H1 (cell line): ENCODE data around the gene UBE4B. TPM values are rescaled to one million over a fixed set of nuclear protein-coding genes. Genes with fewer than 3 reads are reported as not detected.

Experiments
- CTCF ChIA-PET: fragments of 300-600 bp; sonication (Branson Sonifier 250); formaldehyde crosslinking; loops from one replicate; lab custom pipeline; 2021; ENCODE audit not compliant: partially characterized antibody; lab: Charles Lee
- POLR2A ChIA-PET: fragments of 300-600 bp; sonication (Branson Sonifier 250); formaldehyde crosslinking; loops from one replicate; lab custom pipeline; 2021; ENCODE audit warnings: inconsistent platforms; ENCODE audit not compliant: partially characterized antibody; lab: Charles Lee
- DNase-seq, 2 experiments: peaks; one replicate each; pipeline versions ENCODE4 v3.0.0 to v3.0.0-alpha.2; 2010 to 2022; ENCODE audit warnings: low spot score in 2 of 2, low read depth in 1 of 2, mixed read lengths in 1 of 2
- FAIRE-seq: peaks from 2 replicates; lab custom pipeline; 2011; peaks lifted over from hg19 to GRCh38; lab: Jason Lieb, UNC
- H2AFZ ChIP-seq: 2 replicates; pipeline ENCODE4 v1.8.1; 2012; ENCODE audit warnings: low read length, inconsistent platforms
- H2AK5ac ChIP-seq: 2 replicates; pipeline ENCODE4 v1.6.1; 2013; ENCODE audit warnings: low read depth, low read length
- H2BK120ac ChIP-seq: replicated peaks from 2 replicates; pipeline ENCODE3; 2013; ENCODE audit warnings: low read depth, low read length, inconsistent platforms
- H2BK12ac ChIP-seq: 2 replicates; pipeline ENCODE4 v1.6.1; 2013; ENCODE audit warnings: low read depth, low read length
- H2BK15ac ChIP-seq: 2 replicates; pipeline ENCODE4 v1.6.1; 2013; ENCODE audit warnings: low read length
- H2BK20ac ChIP-seq: 2 replicates; pipeline ENCODE4 v1.6.1; 2013; ENCODE audit warnings: low read length
- H2BK5ac ChIP-seq: 2 replicates; pipeline ENCODE4 v1.6.1; 2013; ENCODE audit warnings: low read depth, low read length
- H3K14ac ChIP-seq: 2 replicates; pipeline ENCODE4 v1.6.1; 2013; ENCODE audit warnings: inconsistent platforms; ENCODE audit not compliant: insufficient read length
- H3K18ac ChIP-seq: 2 replicates; pipeline ENCODE4 v1.6.1; 2013; ENCODE audit warnings: low read length; ENCODE audit errors: extremely low read depth
- H3K23ac ChIP-seq: 2 replicates; pipeline ENCODE4 v1.6.1; 2013; ENCODE audit warnings: inconsistent platforms; ENCODE audit not compliant: insufficient read length
- H3K23me2 ChIP-seq: 2 replicates; pipeline ENCODE4 v1.6.1; 2013; ENCODE audit warnings: low read depth, low read length
- H3K27ac ChIP-seq: 2 replicates; pipeline ENCODE4 v1.6.1; 2011; ENCODE audit warnings: low read depth, low read length, inconsistent platforms
- H3K27me3 ChIP-seq, 4 experiments: replicated peaks in 1 of 4; 1 replicate in 1 of 4; 2 replicates in 3 of 4; pipeline versions ENCODE4 v1.6.1 to v1.8.1; 2011 to 2013; ENCODE audit warnings: low read length in 3 of 4, mild to moderate bottlenecking in 3 of 4, inconsistent platforms in 2 of 4, mixed read lengths in 2 of 4, moderate library complexity in 1 of 4; ENCODE audit not compliant: control insufficient read depth in 3 of 4, insufficient read depth in 3 of 4; ENCODE audit errors: extremely low read depth in 1 of 4
- H3K36me3 ChIP-seq, 4 experiments: 2 replicates each; pipeline versions ENCODE4 v1.6.1 to v1.8.1; 2011 to 2013; ENCODE audit warnings: mild to moderate bottlenecking in 4 of 4, low read length in 3 of 4, moderate library complexity in 2 of 4, control low read depth in 1 of 4, inconsistent platforms in 1 of 4; ENCODE audit not compliant: insufficient read depth in 4 of 4, control insufficient read depth in 2 of 4
- H3K4ac ChIP-seq: replicated peaks from 2 replicates; pipeline ENCODE3; 2013; ENCODE audit warnings: low read length, low read depth, mixed read lengths, inconsistent platforms; ENCODE audit not compliant: insufficient read length
- H3K4me1 ChIP-seq, 4 experiments: replicated peaks in 1 of 4; 1 replicate in 1 of 4; 2 replicates in 3 of 4; pipeline versions ENCODE4 v1.6.1 to v1.8.1; 2011 to 2013; ENCODE audit warnings: low read length in 3 of 4, inconsistent platforms in 2 of 4, mixed read lengths in 1 of 4; ENCODE audit not compliant: insufficient read depth in 4 of 4, control insufficient read depth in 3 of 4
- H3K4me2 ChIP-seq, 2 experiments: 2 replicates each; pipeline versions ENCODE4 v1.6.1 to v1.8.1; 2011 to 2013; ENCODE audit warnings: low read depth in 2 of 2, low read length in 2 of 2, control low read depth in 1 of 2, inconsistent platforms in 1 of 2, mild to moderate bottlenecking in 1 of 2; ENCODE audit not compliant: insufficient read depth in 1 of 2
- H3K4me3 ChIP-seq, 4 experiments: fragments of 200-600, 300-600 bp in 1 of 4; sonication (generic), shearing (Covaris generic), sonication (Bioruptor Twin) in 1 of 4; 2 replicates each; pipeline versions ENCODE4 v1.5.1 to v1.8.1; 2011 to 2016; ENCODE audit warnings: low read length in 4 of 4, low read depth in 3 of 4, control low read depth in 2 of 4, inconsistent platforms in 2 of 4, mild to moderate bottlenecking in 2 of 4, mixed read lengths in 1 of 4, moderate library complexity in 1 of 4; ENCODE audit not compliant: insufficient read depth in 2 of 4; ENCODE audit errors: extremely low read depth in 1 of 4
- H3K56ac ChIP-seq: replicated peaks from 2 replicates; pipeline ENCODE3; 2013; ENCODE audit warnings: low read depth, mild to moderate bottlenecking, mixed read lengths, low read length, inconsistent platforms; ENCODE audit not compliant: insufficient read length
- H3K79me1 ChIP-seq: 2 replicates; pipeline ENCODE4 v1.6.1; 2013; ENCODE audit warnings: low read depth, low read length, control low read depth
- H3K79me2 ChIP-seq, 2 experiments: 2 replicates each; pipeline versions ENCODE4 v1.6.1 to v1.8.1; 2012 to 2013; ENCODE audit warnings: low read length in 2 of 2, mild to moderate bottlenecking in 2 of 2, inconsistent platforms in 1 of 2; ENCODE audit not compliant: insufficient read depth in 2 of 2, control insufficient read depth in 1 of 2
- H3K9ac ChIP-seq, 4 experiments: replicated peaks in 1 of 4; 1 replicate in 1 of 4; 2 replicates in 3 of 4; pipeline versions ENCODE4 v1.6.1 to v1.8.1; 2011 to 2013; ENCODE audit warnings: low read depth in 3 of 4, low read length in 3 of 4, control low read depth in 2 of 4, mild to moderate bottlenecking in 2 of 4, moderate library complexity in 2 of 4, inconsistent platforms in 1 of 4; ENCODE audit errors: extremely low read depth in 1 of 4
- H3K9me3 ChIP-seq, 2 experiments: 2 replicates each; pipeline versions ENCODE4 v1.6.1 to v1.8.1; 2012 to 2013; ENCODE audit warnings: mild to moderate bottlenecking in 2 of 2, moderate library complexity in 2 of 2, control low read depth in 1 of 2, inconsistent platforms in 1 of 2, low read depth in 1 of 2, low read length in 1 of 2, mixed read lengths in 1 of 2; ENCODE audit not compliant: insufficient read depth in 2 of 2
- H4K20me1 ChIP-seq, 2 experiments: replicated peaks in 1 of 2; 2 replicates each; pipeline versions ENCODE3 to v1.8.1; 2011 to 2013; ENCODE audit warnings: inconsistent platforms in 2 of 2, low read length in 2 of 2, mild to moderate bottlenecking in 1 of 2; ENCODE audit not compliant: insufficient read depth in 2 of 2, control insufficient read depth in 1 of 2
- H4K5ac ChIP-seq: 2 replicates; pipeline ENCODE4 v1.6.1; 2013; ENCODE audit warnings: low read length, low read depth, mixed read lengths, inconsistent platforms; ENCODE audit not compliant: insufficient read length
- H4K8ac ChIP-seq: 2 replicates; pipeline ENCODE4 v1.8.0; 2013; ENCODE audit warnings: mild to moderate bottlenecking, moderate library complexity, low read length, inconsistent platforms; ENCODE audit not compliant: insufficient read depth; ENCODE audit errors: extremely low read depth
- H4K91ac ChIP-seq: replicated peaks from 2 replicates; pipeline ENCODE3; 2013; ENCODE audit warnings: low read length, mixed read lengths, inconsistent platforms; ENCODE audit not compliant: insufficient read length
- ASH2L ChIP-seq: fragments of 200-600, 300-600 bp; sonication (generic); IDR thresholded peaks from one replicate; pipeline ENCODE4 v1.7.1; 2017; ENCODE audit warnings: low read length
- BRCA1 ChIP-seq: IDR thresholded peaks from 2 replicates; pipeline ENCODE4 v1.6.1; 2012; ENCODE audit warnings: low read depth, low read length, improper control_type of control experiment
- CBX8 ChIP-seq: fragments of 300-800, 300-1000 bp; sonication (generic); IDR thresholded peaks from 2 replicates; pipeline ENCODE4 v1.7.1; 2016; ENCODE audit warnings: low read depth, low read length, borderline replicate concordance
- CHD1 ChIP-seq: IDR thresholded peaks from 2 replicates; pipeline ENCODE4 v1.6.1; 2012; ENCODE audit warnings: low read depth, low read length, improper control_type of control experiment
- CTBP2 ChIP-seq: IDR thresholded peaks from 2 replicates; pipeline ENCODE4 v1.7.0; 2011; ENCODE audit warnings: borderline replicate concordance, mild to moderate bottlenecking, moderate library complexity, mixed read lengths, low read length; ENCODE audit not compliant: insufficient read depth, insufficient read length
- GABPA ChIP-seq: IDR thresholded peaks from 2 replicates; pipeline ENCODE4 v1.6.1; 2011; ENCODE audit warnings: mild to moderate bottlenecking, low read length, moderate library complexity, borderline replicate concordance; ENCODE audit not compliant: insufficient read depth
- KDM4A ChIP-seq: IDR thresholded peaks from one replicate; pipeline ENCODE4 v1.7.1; 2012; ENCODE audit warnings: low read depth, mild to moderate bottlenecking, moderate library complexity, low read length, inconsistent platforms; ENCODE audit not compliant: severe bottlenecking
- KDM5A ChIP-seq: fragments of 200-600 bp; IDR thresholded peaks from 2 replicates; pipeline ENCODE4 v1.7.1; 2012; ENCODE audit warnings: mild to moderate bottlenecking, low read length, inconsistent platforms, mixed read lengths
- MAFK ChIP-seq: IDR thresholded peaks from 2 replicates; pipeline ENCODE4 v1.6.1; 2012; ENCODE audit warnings: low read depth, mild to moderate bottlenecking, improper control_type of control experiment, low read length
- POU5F1 ChIP-seq: IDR thresholded peaks from 2 replicates; pipeline ENCODE4 v1.6.1; 2011; ENCODE audit warnings: low read depth, mild to moderate bottlenecking, low read length, moderate library complexity
- RNF2 ChIP-seq: fragments of 200-900, 300-1000 bp; sonication (generic); IDR thresholded peaks from 2 replicates; pipeline ENCODE4 v1.7.1; 2016; ENCODE audit warnings: borderline replicate concordance, low read depth, mild to moderate bottlenecking, antibody characterized with exemption, low read length; ENCODE audit not compliant: poor library complexity, severe bottlenecking; ENCODE audit errors: missing control alignments
- SAP30 ChIP-seq: fragments of 300-600 bp; sonication (generic); IDR thresholded peaks from 2 replicates; pipeline ENCODE4 v1.7.1; 2012; ENCODE audit warnings: low read length, moderate library complexity, mild to moderate bottlenecking, inconsistent platforms; ENCODE audit not compliant: insufficient read depth, insufficient replicate concordance
- SIRT6 ChIP-seq: IDR thresholded peaks from one replicate; pipeline ENCODE4 v1.7.1; 2012; ENCODE audit warnings: low read length, inconsistent platforms
- SP4 ChIP-seq: IDR thresholded peaks from 2 replicates; pipeline ENCODE4 v1.6.1; 2012; ENCODE audit warnings: low read length, inconsistent platforms
- WGBS, 2 experiments: shearing (Covaris generic) in 1 of 2; methylation state at CpG; one replicate each; pipeline versions ENCODE4 v1.1.6 to v1.1.7; 2013 to 2015; ENCODE audit warnings: low lambda C conversion rate in 2 of 2, mixed read lengths in 2 of 2, inconsistent platforms in 1 of 2, low coverage in 1 of 2, missing lambda C conversion rate in 1 of 2; ENCODE audit not compliant: insufficient replicate concordance in 2 of 2, insufficient coverage in 1 of 2, insufficient read length in 1 of 2; ENCODE audit errors: extremely low coverage in 1 of 2, missing lambda C conversion rate in 1 of 2; 5-methylcytosine and 5-hydroxymethylcytosine counted together
- polyA plus RNA-seq, 7 experiments: library from polyadenylated mRNA; depleted of rRNA in 3 of 7; stranded (reverse) in 5 of 7; unstranded in 2 of 7; fragments of >200 nt in 5 of 7; fragments of 200-250 nt in 2 of 7; gene quantifications; 1 replicate in 5 of 7; 2 replicates in 1 of 7; 4 replicates in 1 of 7; pipeline versions ENCODE4 v1.2.1 to v1.2.3, GENCODE V29; 2011 to 2013; ENCODE audit warnings: missing spikeins in 2 of 7, mixed read lengths in 2 of 7
- total RNA-seq: library from RNA; stranded (reverse); fragmentation: NEBNext Ultra II Directional; extraction: Animal tissue kit (Norgen Biotek cat#: 25700); gene quantifications from 2 replicates; pipeline ENCODE4 v1.2.1, GENCODE V29; 2021

Gene UBE4B
- total and polyA plus RNA-seq, 2 of the 8 experiments (the other 6 are each of a cell fraction or from before 2014, with no cell fraction given) = 24.5 to 90.1 TPM

- Histone ChIP-seq H3K79me2 (peaks cover 31 to 62% of the 10 kb centered on the region in 2 experiments), H2BK20ac (no peak overlapping the region), H4K8ac (no peak overlapping the region), H3K4me1 (peaks cover 0 to 4% (median 2%) of the 10 kb centered on the region in 4 experiments; a peak in 4 of 7 replicates), H3K79me1 (peaks cover 2% of the 10 kb centered on the region; the same call in 1 of the 2 replicates), H4K5ac (no peak overlapping the region), H3K27me3 (no peaks in the 10 kb centered on the region), H3K4me2 (peak overlapping the region; percentile 78 to 99), H3K56ac (no peak overlapping the region), H3K4me3 (peak overlapping the region in 3 of 4 experiments; percentile 79 to 94 (median 93); a peak in 5 of 8 replicates), H2AK5ac (no peak overlapping the region), H2BK12ac (no peak overlapping the region), H4K91ac (no peak overlapping the region), H4K20me1 (peaks cover 7 to 16% of the 10 kb centered on the region in 2 experiments), H2BK15ac (no peak overlapping the region), H3K23ac (no peak overlapping the region), H3K4ac (no peak overlapping the region), H3K9me3 (no peaks in the 10 kb centered on the region), H2AFZ (no peak overlapping the region), H3K9ac (no peak overlapping the region), H3K23me2 (peaks cover 15% of the 10 kb centered on the region), H3K36me3 (no peaks in the 10 kb centered on the region), H2BK120ac (no peak overlapping the region), H3K14ac (no peak overlapping the region), H2BK5ac (no peak overlapping the region), H3K27ac (no peak overlapping the region), H3K18ac (no peak overlapping the region)
- FAIRE-seq = no peak
- WGBS, 2 experiments = 70% methylated on average over 1 of the region's 1 CpG; no CpG with 5 or more reads in 1 of the 2 experiments
- CTCF ChIA-PET = interaction anchor here (0.7 to 1.0 kb wide), 2 partner anchors 60 to 105 kb away, joined by 3 read pairs; no protein-coding TSS in a partner anchor
- POLR2A ChIA-PET = interaction anchor here (1.0 kb wide), 1 partner anchor 12 kb away, joined by 3 read pairs; no protein-coding TSS in a partner anchor
- DNase-seq = no peak
- TF ChIP-seq KDM4A (no peak), CHD1 (no peak), SAP30 (no peak), CTBP2 (no peak), ASH2L (no peak), CBX8 (no peak), GABPA (no peak), SP4 (no peak), SIRT6 (no peak), MAFK (no peak), KDM5A (no peak), BRCA1 (no peak), RNF2 (no peak), POU5F1 (no peak)
Observed at GRCh38 chr1:10212476-10212875, 179.7 kb downstream of the UBE4B start.
